ENCODE data around the gene ING3. TPM values are rescaled to one million over a fixed set of nuclear protein-coding genes. Genes with fewer than 3 reads are reported as not detected.

Gene ING3
- total RNA-seq, 4 donors from 2014 or later, result 1.5 to 23.6 (median 16.2) TPM

DNA sequence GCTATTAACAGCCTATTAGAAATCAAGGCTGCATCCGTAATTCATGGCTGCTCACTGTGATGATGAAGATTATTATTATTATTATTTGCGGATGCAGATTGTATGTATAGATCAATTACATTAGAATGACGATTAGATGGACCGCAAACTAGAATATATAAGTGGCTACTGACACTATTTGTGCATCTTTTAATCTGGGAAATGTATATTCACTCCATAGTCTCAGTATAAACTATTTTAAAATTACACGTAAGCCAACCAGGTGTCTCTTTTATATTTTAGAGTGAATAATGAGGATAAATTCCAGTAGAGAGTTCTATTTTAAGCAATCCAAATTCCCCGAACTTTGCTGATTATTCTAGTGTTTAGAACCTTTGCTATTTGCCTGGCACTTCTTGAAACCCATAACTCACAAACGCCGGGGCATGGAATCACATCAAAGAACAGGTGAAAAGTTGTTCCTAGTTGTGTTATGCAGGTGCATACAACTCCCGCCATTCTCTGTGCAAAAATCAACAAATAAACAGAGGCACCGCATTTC lies 509 bp upstream of the ING3 start:
- Histone ChIP-seq H3K27ac (peak overlapping the region; percentile 92 to 95 (median 94)), H3K4me3 (peak overlapping the region; percentile 30 to 63 (median 58)), H3K9me3 (no peaks in the 10 kb centered on the region), H3K36me3 (peaks cover 0 to 20% (median 3%) of the 10 kb centered on the region in 4 donors), H3K27me3 (no peaks in the 10 kb centered on the region), H3K4me1 (peaks cover 9 to 44% (median 13%) of the 10 kb centered on the region in 4 donors)
- in situ Hi-C loops (cut with MboI; ENCODE audit: low pct_ligation_motif_present in 1 of 4, low pct_unique_long_range_greater_than_20kb in 1 of 4, low sequenced_read_pairs in 3 of 4) (loop anchor here in 1 of 4 donors (10.0 kb wide), 1 partner anchor 145 kb away; no protein-coding TSS in a partner anchor), intact Hi-C loops (cut with DNase I; ENCODE audit: low total_unique reads) (loop anchor here (10.0 kb wide), 1 partner anchor 145 kb away; no protein-coding TSS in a partner anchor)
- TF ChIP-seq EP300 (IDR thresholded peaks at IDR 0.05; ENCODE audit: low read depth) (no peak), POLR2AphosphoS5 (IDR thresholded peaks at IDR 0.05) (no peak), POLR2A (IDR thresholded peaks at IDR 0.05) (no peak)
- TF ChIP-seq, protein P1, sequence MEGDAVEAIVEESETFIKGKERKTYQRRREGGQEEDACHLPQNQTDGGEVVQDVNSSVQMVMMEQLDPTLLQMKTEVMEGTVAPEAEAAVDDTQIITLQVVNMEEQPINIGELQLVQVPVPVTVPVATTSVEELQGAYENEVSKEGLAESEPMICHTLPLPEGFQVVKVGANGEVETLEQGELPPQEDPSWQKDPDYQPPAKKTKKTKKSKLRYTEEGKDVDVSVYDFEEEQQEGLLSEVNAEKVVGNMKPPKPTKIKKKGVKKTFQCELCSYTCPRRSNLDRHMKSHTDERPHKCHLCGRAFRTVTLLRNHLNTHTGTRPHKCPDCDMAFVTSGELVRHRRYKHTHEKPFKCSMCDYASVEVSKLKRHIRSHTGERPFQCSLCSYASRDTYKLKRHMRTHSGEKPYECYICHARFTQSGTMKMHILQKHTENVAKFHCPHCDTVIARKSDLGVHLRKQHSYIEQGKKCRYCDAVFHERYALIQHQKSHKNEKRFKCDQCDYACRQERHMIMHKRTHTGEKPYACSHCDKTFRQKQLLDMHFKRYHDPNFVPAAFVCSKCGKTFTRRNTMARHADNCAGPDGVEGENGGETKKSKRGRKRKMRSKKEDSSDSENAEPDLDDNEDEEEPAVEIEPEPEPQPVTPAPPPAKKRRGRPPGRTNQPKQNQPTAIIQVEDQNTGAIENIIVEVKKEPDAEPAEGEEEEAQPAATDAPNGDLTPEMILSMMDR (IDR thresholded peaks at IDR 0.05), result no peak
- DNase-seq, result no peak
- 0 to 2% methylated on average over 8 to 10 of the region's 10 CpGs for WGBS, 2 donors (ENCODE audit: low coverage in 1 of 2)

DNA sequence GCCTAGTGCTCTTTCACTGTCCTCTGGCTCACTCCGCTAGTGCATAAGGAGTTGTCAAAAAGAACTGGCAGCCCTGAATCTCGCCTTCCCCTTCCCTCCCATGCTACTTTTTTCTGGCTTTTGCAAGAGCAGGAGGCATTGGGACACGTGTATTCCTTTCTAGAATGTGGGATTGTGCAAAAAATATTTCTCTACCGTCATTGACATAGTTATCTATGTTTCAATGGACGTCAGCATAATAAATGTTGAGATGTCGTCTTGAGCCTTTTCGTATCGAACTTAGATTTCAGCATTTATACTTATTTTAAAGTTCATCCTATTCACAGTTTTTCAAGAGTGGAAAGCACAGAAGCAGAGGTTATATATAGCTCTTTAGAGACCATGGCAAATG lies 727 bp downstream of the ING3 start:
- intact Hi-C loops (cut with DNase I; ENCODE audit: low total_unique reads), result loop anchor here (10.0 kb wide), 1 partner anchor 147 kb away; no protein-coding TSS in a partner anchor
- WGBS, 2 donors (ENCODE audit: low coverage in 1 of 2), result 1 to 9% methylated on average over 8 of the region's 8 CpGs
- Histone ChIP-seq H3K27ac (peak overlapping the region; percentile 92 to 95 (median 94)), H3K27me3 (no peaks in the 10 kb centered on the region), H3K4me1 (peaks cover 5 to 32% (median 9%) of the 10 kb centered on the region in 4 donors), H3K9me3 (no peaks in the 10 kb centered on the region), H3K36me3 (peaks cover 0 to 33% (median 8%) of the 10 kb centered on the region in 4 donors), H3K4me3 (peak overlapping the region; percentile 57 to 63 (median 60))
- no peak for DNase-seq
- no peak for TF ChIP-seq EP300 (IDR thresholded peaks at IDR 0.05; ENCODE audit: low read depth)
- no peak for TF ChIP-seq POLR2AphosphoS5 (IDR thresholded peaks at IDR 0.05)
- TF ChIP-seq, protein P1 (IDR thresholded peaks at IDR 0.05), result no peak
- no peak for TF ChIP-seq POLR2A (IDR thresholded peaks at IDR 0.05)
- in situ Hi-C loops (cut with MboI; ENCODE audit: low pct_ligation_motif_present in 1 of 4, low pct_unique_long_range_greater_than_20kb in 1 of 4, low sequenced_read_pairs in 3 of 4), result no loop called here

GRCh38 chr7:120951826-120952225 lies 1.2 kb downstream of the ING3 start:
- WGBS, 2 donors (ENCODE audit: low coverage in 1 of 2), result 31 to 32% methylated on average over 2 of the region's 2 CpGs
- Histone ChIP-seq H3K36me3 (peaks cover 0 to 38% (median 11%) of the 10 kb centered on the region in 4 donors), H3K27me3 (no peaks in the 10 kb centered on the region), H3K4me3 (peak overlapping the region in 3 of 4 donors; percentile 57 to 63 (median 58)), H3K27ac (peak overlapping the region; percentile 92 to 95 (median 94)), H3K4me1 (peaks cover 5 to 32% (median 9%) of the 10 kb centered on the region in 4 donors), H3K9me3 (no peaks in the 10 kb centered on the region)
- in situ Hi-C loops (cut with MboI; ENCODE audit: low pct_ligation_motif_present in 1 of 4, low pct_unique_long_range_greater_than_20kb in 1 of 4, low sequenced_read_pairs in 3 of 4) (no loop called here), intact Hi-C loops (cut with DNase I; ENCODE audit: low total_unique reads) (loop anchor here (10.0 kb wide), 1 partner anchor 147 kb away; no protein-coding TSS in a partner anchor)
- TF ChIP-seq EP300 (IDR thresholded peaks at IDR 0.05; ENCODE audit: low read depth) (no peak), POLR2A (IDR thresholded peaks at IDR 0.05) (no peak), POLR2AphosphoS5 (IDR thresholded peaks at IDR 0.05) (no peak)
- TF ChIP-seq, protein P1 (IDR thresholded peaks at IDR 0.05), result no peak
- no peak for DNase-seq

- no peak overlapping the region for H3K27ac ChIP-seq
- TF ChIP-seq, protein P1 (IDR thresholded peaks at IDR 0.05), result no peak
- TF ChIP-seq EP300 (IDR thresholded peaks at IDR 0.05; ENCODE audit: low read depth), result no peak
- no peak for TF ChIP-seq POLR2AphosphoS5 (IDR thresholded peaks at IDR 0.05)
- no peak for TF ChIP-seq POLR2A (IDR thresholded peaks at IDR 0.05)
- intact Hi-C loops (cut with DNase I; ENCODE audit: low total_unique reads) (loop anchor here (10.0 kb wide), 1 partner anchor 151 kb away; no protein-coding TSS in a partner anchor), in situ Hi-C loops (cut with MboI; ENCODE audit: low pct_ligation_motif_present in 1 of 4, low pct_unique_long_range_greater_than_20kb in 1 of 4, low sequenced_read_pairs in 3 of 4) (no loop called here)
- DNase-seq, result no peak
- H3K4me1 ChIP-seq, result peaks cover 5 to 22% (median 9%) of the 10 kb centered on the region in 4 donors
- no peaks in the 10 kb centered on the region for H3K27me3 ChIP-seq
- no peaks in the 10 kb centered on the region for H3K9me3 ChIP-seq
- peaks cover 0 to 45% (median 18%) of the 10 kb centered on the region in 4 donors for H3K36me3 ChIP-seq
- 58 to 71% methylated on average over 3 of the region's 3 CpGs for WGBS, 2 donors (ENCODE audit: low coverage in 1 of 2)
- H3K4me3 ChIP-seq, result no peak overlapping the region
Measured at GRCh38 chr7:120955577-120956149, 5.1 kb downstream of the ING3 start.
